Measurements from ENCODE around the gene PYCR2. TPM values are rescaled to one million over a fixed set of nuclear protein-coding genes. Genes with fewer than 3 reads are reported as not detected.
A peak's percentile ranks its signal among the peaks of the same experiment; 100 is the strongest.
"Not testable (repeated sequence)": the region's sequence is repeated elsewhere in the genome, so short reads cannot be mapped to it uniquely, and the experiment has no call there.

The PYCR2 gene
- 10 to 100 TPM; 33.0 to 43.6 (median 38.3) TPM for total RNA-seq
- long read RNA-seq, donor 1, transcript PYCR2-201 (7 exons, 1,689 nt), result major isoform, 47 of 63 reads
- long read RNA-seq, donor 1, partial matches to known transcripts, result 6 of 63 reads
- long read RNA-seq, donor 1, other reads (novel, unspliced or antisense), result 10 of 63 reads
- long read RNA-seq, donor 2, transcript PYCR2-201 (7 exons, 1,689 nt), result major isoform, 6 of 8 reads
- long read RNA-seq, donor 2, partial matches to known transcripts, result 1 of 8 reads
- long read RNA-seq, donor 2, other reads (novel, unspliced or antisense), result 1 of 8 reads

DNA sequence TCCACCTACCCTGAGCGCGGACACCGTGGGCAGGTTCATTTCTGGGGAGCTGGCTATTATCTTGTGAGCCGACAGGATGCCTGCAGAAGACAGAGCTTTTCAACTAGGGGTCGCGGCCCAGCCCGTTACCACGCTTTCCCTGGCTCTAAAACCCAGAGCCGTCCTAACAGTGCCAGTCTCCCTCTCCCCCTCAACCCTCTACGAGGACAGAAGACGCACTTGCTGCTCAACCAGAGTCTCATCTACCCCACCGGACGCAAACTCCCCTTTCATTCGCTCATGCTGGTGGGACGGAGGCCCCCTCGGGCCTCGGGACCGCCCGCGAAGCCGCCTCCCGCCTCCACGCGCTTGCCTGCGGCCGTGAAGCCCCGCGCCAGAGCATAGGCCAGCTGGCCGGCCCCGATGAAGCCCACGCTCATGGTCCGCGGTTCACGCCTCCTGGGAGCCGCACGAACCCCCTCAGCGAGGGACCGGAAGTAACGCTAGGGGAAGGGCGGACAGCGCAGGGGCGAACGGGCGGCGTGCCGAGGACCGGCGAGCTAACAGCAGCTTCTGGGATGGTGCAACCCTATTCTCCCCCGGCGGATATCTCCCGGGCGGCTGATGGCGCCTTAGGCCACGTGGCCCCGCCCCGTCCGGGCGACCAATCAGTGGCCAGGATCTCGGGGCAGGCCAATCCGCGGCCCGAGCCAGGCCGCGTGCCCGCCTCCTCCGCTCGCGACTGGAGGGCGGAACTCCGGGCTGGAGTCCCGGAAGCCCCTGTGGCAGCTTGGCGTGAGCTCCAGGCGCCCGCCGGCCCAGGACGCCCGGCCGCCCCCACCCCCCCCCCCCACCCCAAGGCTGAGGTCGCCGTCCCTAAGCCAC lies at the start of gene PYCR2:
Gene PYCR2, minus strand, starts transcription at position 559 of the 864 bp plus-strand sequence. Its CDS starts 140 bp downstream, at position 419.
- DNase-seq, result peak; percentile 96 to 98 (median 96)

GRCh38 chr1:225973158-225973557 lies 49.1 kb upstream of the PYCR2 start:
- no peak overlapping the region for H3K4me3 ChIP-seq
- no peaks in the 10 kb centered on the region for H3K9me3 ChIP-seq
- DNase-seq, result peak; percentile 61 to 79 (median 62)
- intact Hi-C loops (cut with DNase I, micrococcal nuclease), result loop anchor here (10.0 kb wide), 2 partner anchors 498 to 648 kb away; no protein-coding TSS in a partner anchor
- peak; percentile 94 for ATAC-seq
- no peak for TF ChIP-seq CTCF (IDR thresholded peaks at IDR 0.05)
- H3K4me1 ChIP-seq (ENCODE audit: low read depth), result no peaks in the 10 kb centered on the region
- no peaks in the 10 kb centered on the region for H3K36me3 ChIP-seq (ENCODE audit: low read depth)

More for the DNA sequence above, at the start of gene PYCR2:
- H3K9me3 ChIP-seq, result no peaks in the 10 kb centered on the region
- H3K4me3 ChIP-seq, result peak within 1 kb of the TSS; percentile 58
- TF ChIP-seq CTCF (IDR thresholded peaks at IDR 0.05), result no peak
- peaks cover 16% of the 10 kb centered on the region for H3K4me1 ChIP-seq (ENCODE audit: low read depth)
- no peaks in the 10 kb centered on the region for H3K36me3 ChIP-seq (ENCODE audit: low read depth)
- ATAC-seq, result peak; percentile 98
- intact Hi-C loops (cut with DNase I, micrococcal nuclease), result no loop called here

GRCh38 chr1:225972344-225973152 lies 48.5 kb upstream of the PYCR2 start:
- no peak overlapping the region for H3K4me3 ChIP-seq
- H3K4me1 ChIP-seq (ENCODE audit: low read depth), result no peaks in the 10 kb centered on the region
- intact Hi-C loops (cut with DNase I, micrococcal nuclease), result loop anchor here (10.0 kb wide), 2 partner anchors 498 to 648 kb away; no protein-coding TSS in a partner anchor
- no peaks in the 10 kb centered on the region for H3K36me3 ChIP-seq (ENCODE audit: low read depth)
- no peaks in the 10 kb centered on the region for H3K9me3 ChIP-seq
- ATAC-seq (no peak), DNase-seq (no peak)
- TF ChIP-seq CTCF (IDR thresholded peaks at IDR 0.05), result no peak

DNA sequence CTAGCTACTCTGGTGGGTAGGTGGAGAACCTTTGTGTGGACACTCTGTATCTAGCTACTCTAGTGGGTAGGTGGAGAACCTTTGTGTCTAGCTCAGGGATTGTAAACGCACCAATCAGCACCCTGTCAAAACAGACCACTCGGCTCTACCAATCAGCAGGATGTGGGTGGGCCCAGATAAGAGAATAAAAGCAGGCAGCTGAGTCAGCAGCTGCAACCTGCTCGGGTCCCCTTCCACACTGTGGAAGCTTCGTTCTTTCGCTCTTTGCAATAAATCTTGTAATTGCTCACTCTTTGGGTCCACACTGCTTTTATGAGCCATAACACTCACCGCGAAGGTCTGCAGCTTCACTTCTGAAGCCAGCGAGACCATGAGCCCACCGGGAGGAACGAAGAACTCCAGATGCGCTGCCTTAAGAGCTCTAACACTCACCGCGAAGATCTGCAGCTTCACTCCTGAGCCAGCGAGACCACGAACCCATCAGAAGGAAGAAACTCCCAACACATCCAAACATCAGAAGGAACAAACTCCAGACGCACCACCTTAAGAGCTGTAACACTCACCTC lies 46.6 kb upstream of the PYCR2 start:
- not testable (repeated sequence) for ATAC-seq; H3K36me3 ChIP-seq (ENCODE audit: low read depth); H3K4me1 ChIP-seq (ENCODE audit: low read depth); DNase-seq; H3K9me3 ChIP-seq; H3K4me3 ChIP-seq
- intact Hi-C loops (cut with DNase I, micrococcal nuclease), result loop anchor here (10.0 kb wide), 2 partner anchors 496 to 646 kb away; no protein-coding TSS in a partner anchor

DNA sequence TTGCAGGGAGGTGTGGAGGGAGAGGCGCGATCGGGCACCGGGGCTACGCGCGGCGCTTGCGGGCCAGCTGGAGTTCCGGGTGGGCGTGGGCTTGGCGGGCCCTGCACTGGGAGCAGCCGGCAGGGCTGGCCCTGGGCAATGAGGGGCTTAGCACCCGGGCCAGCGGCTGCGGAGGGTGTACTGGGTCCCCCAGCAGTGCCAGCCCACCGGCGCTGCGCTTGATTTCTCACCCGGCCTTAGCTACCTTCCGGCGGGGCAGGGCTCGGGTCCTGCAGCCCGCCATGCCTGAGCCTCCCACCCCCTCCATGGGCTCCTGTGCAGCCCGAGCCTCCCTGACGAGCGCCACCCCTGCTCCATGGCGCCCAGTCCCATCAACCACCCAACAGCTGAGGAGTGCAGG lies 45.7 kb upstream of the PYCR2 start:
- H3K4me3 ChIP-seq; H3K36me3 ChIP-seq (ENCODE audit: low read depth); DNase-seq; H3K4me1 ChIP-seq (ENCODE audit: low read depth); ATAC-seq; H3K9me3 ChIP-seq: not testable (repeated sequence)
- intact Hi-C loops (cut with DNase I, micrococcal nuclease), result loop anchor here (10.0 kb wide), 2 partner anchors 495 to 645 kb away; no protein-coding TSS in a partner anchor

DNA sequence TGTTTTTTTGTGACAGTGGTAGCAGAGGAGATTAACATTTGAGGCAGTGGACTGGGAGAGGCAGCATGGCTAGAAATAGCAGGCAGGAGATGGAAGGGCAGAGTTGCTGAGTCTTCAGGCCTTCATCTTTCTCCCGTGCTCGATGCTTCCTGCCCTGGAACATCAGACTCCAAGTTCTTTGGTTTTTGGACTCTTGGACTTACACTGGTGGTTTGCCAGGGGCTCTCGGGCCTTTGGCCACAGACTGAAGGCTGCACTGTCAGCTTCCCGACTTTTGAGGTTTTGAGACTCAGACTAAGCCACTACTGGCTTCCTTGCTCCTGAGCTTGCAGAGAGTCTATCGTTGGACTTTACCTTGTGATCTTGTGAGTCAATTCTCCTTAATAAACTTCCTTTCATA lies 41.2 kb upstream of the PYCR2 start:
- Histone ChIP-seq H3K9me3 (no peaks in the 10 kb centered on the region), H3K36me3 (ENCODE audit: low read depth) (no peaks in the 10 kb centered on the region), H3K4me3 (no peak overlapping the region), H3K4me1 (ENCODE audit: low read depth) (no peaks in the 10 kb centered on the region)
- ATAC-seq, result no peak
- DNase-seq, result no peak
- intact Hi-C loops (cut with DNase I, micrococcal nuclease), result no loop called here
- TF ChIP-seq CTCF (IDR thresholded peaks at IDR 0.05), result no peak
